ENCODE measurements around the gene IGSF8. TPM values are rescaled to one million over a fixed set of nuclear protein-coding genes. Genes with fewer than 3 reads are reported as not detected.

Gene IGSF8
- total and polyA plus RNA-seq, 10 donors = 15.6 to 28.9 (median 21.7) TPM

- TF ChIP-seq POLR2AphosphoS5 (IDR thresholded peaks at IDR 0.05) (no peak), CTCF (IDR thresholded peaks at IDR 0.05 in 8 of 11, conservative IDR thresholded peaks at IDR 0.05 in 3 of 11) (peak in 10 of 11 experiments; percentile 6 to 62 (median 49)), POLR2A (IDR thresholded peaks at IDR 0.05) (no peak)
- no peaks in the 10 kb centered on the region for H3K9me3 ChIP-seq
- no peak overlapping the region for H3K4me3 ChIP-seq
- peaks cover 0 to 14% (median 5%) of the 10 kb centered on the region in 6 donors for H3K4me1 ChIP-seq
- intact Hi-C loops (cut with DNase I; ENCODE audit: low total_unique reads) = loop anchor here (10.0 kb wide), 2 partner anchors 76 to 146 kb away; no protein-coding TSS in a partner anchor
- no peak for DNase-seq
- no peaks in the 10 kb centered on the region for H3K36me3 ChIP-seq
- WGBS, 5 donors = 54 to 79% (median 64%) methylated on average over 4 to 6 of the region's 6 CpGs
- no peak overlapping the region for H3K27ac ChIP-seq
- H3K27me3 ChIP-seq (replicated peaks in 1 of 7) = peaks cover 0 to 8% (median 0%) of the 10 kb centered on the region in 7 donors
Observed at GRCh38 chr1:160108888-160109662, 10.7 kb upstream of the IGSF8 start.

- Histone ChIP-seq H3K36me3 (no peaks in the 10 kb centered on the region), H3K9me3 (no peaks in the 10 kb centered on the region), H3K27ac (no peak overlapping the region), H3K4me3 (no peak overlapping the region), H3K4me1 (peaks cover 0 to 30% (median 10%) of the 10 kb centered on the region in 6 donors), H3K27me3 (replicated peaks in 1 of 7) (peaks cover 0 to 8% (median 0%) of the 10 kb centered on the region in 7 donors)
- TF ChIP-seq POLR2AphosphoS5 (IDR thresholded peaks at IDR 0.05) (no peak), POLR2A (IDR thresholded peaks at IDR 0.05) (no peak), CTCF (IDR thresholded peaks at IDR 0.05 in 8 of 11, conservative IDR thresholded peaks at IDR 0.05 in 3 of 11) (no peak)
- no peak for DNase-seq
- WGBS, 5 donors = 88 to 100% (median 92%) methylated on average over 1 of the region's 1 CpG
- intact Hi-C loops (cut with DNase I; ENCODE audit: low total_unique reads) = loop anchor here (10.0 kb wide), 2 partner anchors 77 to 147 kb away; no protein-coding TSS in a partner anchor
Observed at GRCh38 chr1:160107512-160107911, 9.1 kb upstream of the IGSF8 start.

GRCh38 chr1:160105155-160105554 lies 6.7 kb upstream of the IGSF8 start:
- TF ChIP-seq POLR2AphosphoS5 (IDR thresholded peaks at IDR 0.05) (no peak), POLR2A (IDR thresholded peaks at IDR 0.05) (no peak), CTCF (IDR thresholded peaks at IDR 0.05 in 8 of 11, conservative IDR thresholded peaks at IDR 0.05 in 3 of 11) (no peak)
- Histone ChIP-seq H3K27me3 (replicated peaks in 1 of 7) (peaks cover 0 to 5% (median 0%) of the 10 kb centered on the region in 7 donors), H3K4me1 (peaks cover 6 to 49% (median 25%) of the 10 kb centered on the region in 6 donors), H3K36me3 (no peaks in the 10 kb centered on the region), H3K27ac (peak overlapping the region in 5 of 8 donors; percentile 20 to 47 (median 31)), H3K9me3 (no peaks in the 10 kb centered on the region), H3K4me3 (no peak overlapping the region)
- intact Hi-C loops (cut with DNase I; ENCODE audit: low total_unique reads) = loop anchor here (10.0 kb wide), 2 partner anchors 80 to 150 kb away; no protein-coding TSS in a partner anchor
- 92 to 96% (median 95%) methylated on average over 5 of the region's 5 CpGs for WGBS, 5 donors
- no peak for DNase-seq

- 64 to 74% (median 66%) methylated on average over 3 of the region's 3 CpGs for WGBS, 5 donors
- Histone ChIP-seq H3K4me3 (no peak overlapping the region), H3K27me3 (replicated peaks in 1 of 7) (peaks cover 0 to 2% (median 0%) of the 10 kb centered on the region in 7 donors), H3K4me1 (peaks cover 6 to 54% (median 28%) of the 10 kb centered on the region in 6 donors), H3K27ac (peak overlapping the region in 5 of 8 donors; percentile 20 to 47 (median 31)), H3K36me3 (no peaks in the 10 kb centered on the region), H3K9me3 (no peaks in the 10 kb centered on the region)
- no peak for TF ChIP-seq CTCF (IDR thresholded peaks at IDR 0.05 in 8 of 11, conservative IDR thresholded peaks at IDR 0.05 in 3 of 11)
- TF ChIP-seq POLR2A (IDR thresholded peaks at IDR 0.05) = no peak
- no peak for TF ChIP-seq POLR2AphosphoS5 (IDR thresholded peaks at IDR 0.05)
- intact Hi-C loops (cut with DNase I; ENCODE audit: low total_unique reads) = loop anchor here (5.0 to 10.0 kb wide), 3 partner anchors 80 to 183 kb away; partner anchors contain the start of gene PEX19
- no peak for DNase-seq
Observed at GRCh38 chr1:160104486-160104885, 6.1 kb upstream of the IGSF8 start.

All from spleen (tissue), 11 donors.